ENCODE data around the gene LRRC45.

The LRRC45 gene

GRCh38 chr17:81996232-81996756 lies 26.8 kb upstream of the LRRC45 start:
- no peak for ATAC-seq
- no peak for TF ChIP-seq ZNF565 (CRISPR knock-in tag; conservative IDR thresholded peaks at IDR 0.05; ENCODE audit: low read depth)
- no peak for TF ChIP-seq TOX (CRISPR knock-in tag; IDR thresholded peaks at IDR 0.05; ENCODE audit: borderline replicate concordance)
- TF ChIP-seq ISL1 (CRISPR knock-in tag; IDR thresholded peaks at IDR 0.05) = no peak
- TF ChIP-seq PPARA (CRISPR knock-in tag; IDR thresholded peaks at IDR 0.05; ENCODE audit: borderline replicate concordance) = no peak
- TF ChIP-seq ZNF70 (CRISPR knock-in tag; IDR thresholded peaks at IDR 0.05) = no peak
- no peak for TF ChIP-seq ZFP30 (CRISPR knock-in tag; IDR thresholded peaks at IDR 0.05)
- no peak for TF ChIP-seq OSR1 (CRISPR knock-in tag; IDR thresholded peaks at IDR 0.05)
- TF ChIP-seq ZC3H10 (CRISPR knock-in tag; IDR thresholded peaks at IDR 0.05) = no peak
- TF ChIP-seq ZFP3 (CRISPR knock-in tag; IDR thresholded peaks at IDR 0.05) = no peak
- no peak for TF ChIP-seq PATZ1 (CRISPR knock-in tag; IDR thresholded peaks at IDR 0.05; ENCODE audit: borderline replicate concordance)
- no peak for TF ChIP-seq ZNF8 (CRISPR knock-in tag; IDR thresholded peaks at IDR 0.05)
- no peak for TF ChIP-seq CSDC2 (CRISPR knock-in tag; IDR thresholded peaks at IDR 0.05)
- no peak for TF ChIP-seq POU6F1 (CRISPR knock-in tag; IDR thresholded peaks at IDR 0.05; ENCODE audit: borderline replicate concordance, low read depth)

- no peak for ATAC-seq
- TF ChIP-seq PATZ1 (CRISPR knock-in tag; IDR thresholded peaks at IDR 0.05; ENCODE audit: borderline replicate concordance) (no peak), POU6F1 (CRISPR knock-in tag; IDR thresholded peaks at IDR 0.05; ENCODE audit: borderline replicate concordance, low read depth) (no peak), CSDC2 (CRISPR knock-in tag; IDR thresholded peaks at IDR 0.05) (no peak), ZNF70 (CRISPR knock-in tag; IDR thresholded peaks at IDR 0.05) (no peak), ARNTL (CRISPR knock-in tag; IDR thresholded peaks at IDR 0.05; ENCODE audit: borderline replicate concordance, low read depth) (no peak), ZNF565 (CRISPR knock-in tag; conservative IDR thresholded peaks at IDR 0.05; ENCODE audit: low read depth) (no peak), TOX (CRISPR knock-in tag; IDR thresholded peaks at IDR 0.05; ENCODE audit: borderline replicate concordance) (no peak), TSHZ2 (CRISPR knock-in tag; IDR thresholded peaks at IDR 0.05) (no peak), SNAI2 (CRISPR knock-in tag; IDR thresholded peaks at IDR 0.05) (no peak), BACH2 (CRISPR knock-in tag; IDR thresholded peaks at IDR 0.05; ENCODE audit: borderline replicate concordance) (no peak), ZNF8 (CRISPR knock-in tag; IDR thresholded peaks at IDR 0.05) (no peak), ZFP30 (CRISPR knock-in tag; IDR thresholded peaks at IDR 0.05) (no peak), ISL1 (CRISPR knock-in tag; IDR thresholded peaks at IDR 0.05) (no peak), OSR1 (CRISPR knock-in tag; IDR thresholded peaks at IDR 0.05) (no peak), TCF4 (CRISPR knock-in tag; IDR thresholded peaks at IDR 0.05; ENCODE audit: borderline replicate concordance) (no peak), ESRRG (CRISPR knock-in tag; IDR thresholded peaks at IDR 0.05) (no peak), CSRNP3 (CRISPR knock-in tag; IDR thresholded peaks at IDR 0.05) (no peak), ZFP3 (CRISPR knock-in tag; IDR thresholded peaks at IDR 0.05) (no peak)
These were observed 26.2 kb upstream of the LRRC45 start for GRCh38 chr17:81996757-81997441.
